Measurements from ENCODE around the gene DAAM1. TPM values are rescaled to one million over a fixed set of nuclear protein-coding genes. Genes with fewer than 3 reads are reported as not detected.

DAAM1 gene
- total RNA-seq, 1 experiment from 2014 or later, result 35.3 TPM

- DNase-seq, result no peak
- H3K27me3 Mint-ChIP-seq (ENCODE audit: insufficient read depth, unreplicated experiment), result no peaks in the 10 kb centered on the region
- ChIA-PET POLR2A (interaction anchor here (0.5 kb wide), 1 partner anchor 186 kb away, joined by 4 read pairs; no protein-coding TSS in a partner anchor), CTCF (no interaction called here)
- no peaks in the 10 kb centered on the region for H3K27me3 ChIP-seq (replicated peaks; ENCODE audit: control insufficient read depth, insufficient read depth, low read length)
- TF ChIP-seq CTCF (IDR thresholded peaks at IDR 0.05; ENCODE audit: insufficient read depth in 1 of 2, low read depth in 1 of 2, low read length in 1 of 2, severe bottlenecking in 1 of 2, unreplicated experiment in 1 of 2), result no peak
- H3K36me3 Mint-ChIP-seq (ENCODE audit: insufficient read depth, unreplicated experiment), result no peaks in the 10 kb centered on the region
- no peaks in the 10 kb centered on the region for H3K9me3 Mint-ChIP-seq (ENCODE audit: unreplicated experiment)
- no peak overlapping the region for H3K27ac Mint-ChIP-seq (ENCODE audit: unreplicated experiment)
- BruUV-seq (replicated peaks), result no TSS peak
- no peaks in the 10 kb centered on the region for H3K9me3 ChIP-seq
- no peaks in the 10 kb centered on the region for H3K36me3 ChIP-seq (ENCODE audit: control insufficient read depth, insufficient read depth, low read length)
- H3K4me1 Mint-ChIP-seq (ENCODE audit: low read depth, unreplicated experiment), result peaks cover 8% of the 10 kb centered on the region
- peaks cover 13% of the 10 kb centered on the region; the same call in 1 of the 2 replicates for H3K4me1 ChIP-seq
- intact Hi-C loops (cut with micrococcal nuclease; ENCODE audit: unreplicated experiment), result loop anchor here (2.0 to 5.0 kb wide), 2 partner anchors 126 to 188 kb away; partner anchors contain the start of gene DAAM1
- H3K4me3 ChIP-seq (ENCODE audit: low read depth, low read length), result no peak overlapping the region
- no peak overlapping the region for H3K4me3 Mint-ChIP-seq (ENCODE audit: unreplicated experiment)
Observed at GRCh38 chr14:59314953-59315599, 126.6 kb downstream of the DAAM1 start.

- H3K27me3 ChIP-seq (replicated peaks; ENCODE audit: control insufficient read depth, insufficient read depth, low read length), result no peaks in the 10 kb centered on the region
- no TSS peak for BruUV-seq (replicated peaks)
- Mint-ChIP-seq H3K4me3 (ENCODE audit: unreplicated experiment) (no peak overlapping the region), H3K36me3 (ENCODE audit: insufficient read depth, unreplicated experiment) (no peaks in the 10 kb centered on the region), H3K4me1 (ENCODE audit: low read depth, unreplicated experiment) (peaks cover 8% of the 10 kb centered on the region), H3K27me3 (ENCODE audit: insufficient read depth, unreplicated experiment) (no peaks in the 10 kb centered on the region), H3K9me3 (ENCODE audit: unreplicated experiment) (no peaks in the 10 kb centered on the region), H3K27ac (ENCODE audit: unreplicated experiment) (no peak overlapping the region)
- H3K4me3 ChIP-seq (ENCODE audit: low read depth, low read length), result no peak overlapping the region
- ChIA-PET CTCF (interaction anchor here (1.0 kb wide), 1 partner anchor 128 kb away, joined by 3 read pairs; the partner anchor contains the start of gene DAAM1), POLR2A (no interaction called here)
- no peak for DNase-seq
- no peaks in the 10 kb centered on the region for H3K9me3 ChIP-seq
- H3K4me1 ChIP-seq, result peaks cover 13% of the 10 kb centered on the region; the same call in 1 of the 2 replicates
- no peaks in the 10 kb centered on the region for H3K36me3 ChIP-seq (ENCODE audit: control insufficient read depth, insufficient read depth, low read length)
- intact Hi-C loops (cut with micrococcal nuclease; ENCODE audit: unreplicated experiment), result no loop called here
- no peak for TF ChIP-seq CTCF (IDR thresholded peaks at IDR 0.05; ENCODE audit: insufficient read depth in 1 of 2, low read depth in 1 of 2, low read length in 1 of 2, severe bottlenecking in 1 of 2, unreplicated experiment in 1 of 2)
Observed at GRCh38 chr14:59316151-59316830, 127.8 kb downstream of the DAAM1 start.

GRCh38 chr14:59317346-59317745 is 128.9 kb downstream of the DAAM1 start:
- Histone ChIP-seq H3K27me3 (replicated peaks; ENCODE audit: control insufficient read depth, insufficient read depth, low read length) (no peaks in the 10 kb centered on the region), H3K4me1 (peaks cover 13% of the 10 kb centered on the region; the same call in 1 of the 2 replicates), H3K9me3 (no peaks in the 10 kb centered on the region), H3K36me3 (ENCODE audit: control insufficient read depth, insufficient read depth, low read length) (no peaks in the 10 kb centered on the region), H3K4me3 (ENCODE audit: low read depth, low read length) (no peak overlapping the region)
- H3K4me1 Mint-ChIP-seq (ENCODE audit: low read depth, unreplicated experiment), result peaks cover 8% of the 10 kb centered on the region
- H3K36me3 Mint-ChIP-seq (ENCODE audit: insufficient read depth, unreplicated experiment), result no peaks in the 10 kb centered on the region
- TF ChIP-seq CTCF (IDR thresholded peaks at IDR 0.05; ENCODE audit: insufficient read depth in 1 of 2, low read depth in 1 of 2, low read length in 1 of 2, severe bottlenecking in 1 of 2, unreplicated experiment in 1 of 2), result no peak
- ChIA-PET CTCF (no interaction called here), POLR2A (no interaction called here)
- H3K4me3 Mint-ChIP-seq (ENCODE audit: unreplicated experiment), result no peak overlapping the region
- no peak overlapping the region for H3K27ac Mint-ChIP-seq (ENCODE audit: unreplicated experiment)
- no peaks in the 10 kb centered on the region for H3K9me3 Mint-ChIP-seq (ENCODE audit: unreplicated experiment)
- DNase-seq, result no peak
- intact Hi-C loops (cut with micrococcal nuclease; ENCODE audit: unreplicated experiment), result no loop called here
- BruUV-seq (replicated peaks), result no TSS peak
- H3K27me3 Mint-ChIP-seq (ENCODE audit: insufficient read depth, unreplicated experiment), result no peaks in the 10 kb centered on the region
